Stimulated activated CD4-positive, alpha-beta T cell treated with anti-CD3 and anti-CD28 coated beads, Interleukin-1b, Interleukin-23, amount 100 ng/mL, for 24 hours (primary cell): ENCODE measurements around the gene WBP2.

Source experiments
- DNase-seq, 4 experiments: peaks; one replicate each; pipeline ENCODE4 v3.0.0-alpha.2; 2020; ENCODE audit warnings: low read depth in 4 of 4, low spot score in 1 of 4

Gene WBP2

DNA sequence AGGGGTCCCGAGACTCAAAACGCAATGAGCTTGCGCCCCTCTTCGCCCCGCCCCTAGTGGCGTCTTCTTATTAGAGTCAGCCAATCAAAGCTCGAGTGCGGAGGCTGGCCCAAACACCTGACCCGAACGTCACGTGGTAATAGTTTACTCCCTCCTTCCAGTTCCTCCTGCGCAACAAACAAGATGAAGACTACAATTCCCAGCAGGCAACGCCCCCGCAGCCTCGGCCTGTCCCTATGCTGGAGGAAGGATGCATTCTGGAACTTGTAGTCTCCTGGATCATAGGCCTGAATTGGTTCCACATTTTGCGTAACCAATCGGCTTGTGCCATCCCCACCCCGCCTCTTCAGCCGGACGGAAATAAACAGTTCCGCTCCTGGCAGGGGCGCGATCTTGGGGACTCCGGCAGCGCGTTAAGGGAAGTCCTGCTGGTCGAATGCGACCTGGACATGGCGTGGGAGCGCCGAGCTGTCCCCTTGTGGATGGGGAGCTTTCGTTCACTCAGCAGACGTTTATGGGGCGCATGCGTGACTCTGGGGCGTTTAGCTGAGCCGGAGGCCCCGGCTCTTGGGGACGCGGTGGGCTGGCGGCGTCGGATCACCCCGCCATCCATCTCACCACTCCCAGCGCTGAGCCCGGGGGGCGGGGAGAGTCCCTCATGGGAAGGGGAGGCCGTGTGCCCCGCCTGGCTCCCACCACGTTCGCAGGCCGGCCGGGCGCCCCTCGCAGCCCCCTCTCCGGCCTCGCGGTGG is at the start of gene WBP2:
Gene WBP2, minus strand, starts transcription at position 26 of the 752 bp plus-strand sequence. CDS start 38 bp downstream, outside the sequence.
- DNase-seq = peak; percentile 87 to 98 (median 96)

DNA sequence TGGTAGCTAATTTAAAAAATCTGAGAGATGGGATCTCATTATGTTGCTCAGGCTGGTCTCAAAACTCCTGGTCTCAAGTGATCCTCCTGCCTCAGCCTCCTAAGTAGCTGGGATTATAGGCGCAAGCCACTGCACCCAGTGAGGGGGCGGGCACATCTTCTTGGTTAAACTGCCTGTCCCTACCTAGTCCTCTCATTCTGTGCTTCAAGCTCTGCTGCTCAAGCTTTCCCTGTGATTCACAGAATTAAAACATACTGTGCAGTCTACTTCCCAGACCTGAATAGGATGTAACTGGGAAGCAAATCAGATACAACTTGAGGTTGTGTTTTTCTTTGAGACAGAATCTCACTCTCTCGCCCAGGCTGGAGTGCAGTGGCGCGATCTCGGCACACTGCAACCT is 47.3 kb upstream of the WBP2 start:
- DNase-seq = no peak

DNA sequence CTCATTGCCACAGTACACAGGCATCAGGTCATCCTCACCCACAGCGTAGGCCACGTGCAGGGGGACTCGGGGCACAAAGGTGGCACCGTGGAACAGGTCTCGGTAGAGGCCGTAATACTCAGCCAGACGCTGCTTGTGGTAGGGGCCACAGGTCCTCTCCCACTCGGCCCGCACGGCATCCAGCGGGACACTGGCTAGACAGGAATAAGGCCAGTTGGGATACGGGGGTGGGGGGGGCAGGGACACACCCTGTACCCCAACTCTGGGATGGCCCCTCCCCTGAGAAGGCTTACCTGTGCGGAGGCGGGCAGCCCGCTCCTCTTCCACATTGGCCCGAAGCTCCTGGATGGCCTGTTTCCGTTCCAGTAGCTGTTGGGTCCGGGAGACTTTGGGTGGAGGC is 46.6 kb upstream of the WBP2 start:
- DNase-seq = no peak

DNA sequence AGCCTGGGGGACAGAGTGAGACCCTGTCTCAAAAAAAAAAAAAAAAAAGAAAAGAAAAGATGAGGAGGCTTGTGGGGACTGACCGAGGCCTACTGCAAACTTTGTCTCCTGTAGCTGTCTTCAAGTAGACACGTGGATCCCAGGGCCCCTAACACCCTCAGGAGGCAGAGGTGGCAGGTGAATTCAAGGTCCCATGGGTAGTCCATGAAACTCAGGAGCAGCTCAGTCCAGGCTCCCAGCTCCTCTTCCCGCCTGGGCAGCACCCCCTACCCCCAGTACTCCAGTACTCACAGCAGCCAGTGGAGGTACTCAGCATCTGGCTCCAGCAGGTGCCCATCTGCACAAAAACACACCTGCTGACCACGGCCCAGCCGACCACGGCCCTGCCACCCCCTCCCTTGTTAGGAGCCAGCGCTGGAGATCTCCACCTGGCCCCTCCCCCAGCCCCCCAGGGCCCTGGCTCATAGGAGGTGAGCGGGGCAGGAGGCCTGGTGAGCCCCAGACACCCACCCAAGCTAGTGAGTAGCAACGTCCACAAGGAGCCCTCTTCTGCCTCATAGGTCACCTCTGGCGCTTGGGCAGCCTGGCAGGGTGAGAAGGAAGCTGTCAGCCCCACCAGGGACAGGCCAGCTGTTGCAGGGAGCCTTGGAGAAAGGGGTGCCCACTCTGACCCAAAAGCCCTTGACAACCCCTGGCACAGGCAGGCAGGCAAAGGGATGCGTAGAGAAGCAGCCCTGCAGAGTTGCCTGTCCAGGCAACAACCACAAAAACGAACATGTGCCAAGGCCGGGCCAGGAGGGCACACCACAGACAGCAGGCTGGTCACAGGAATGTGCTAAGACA is 45.8 kb upstream of the WBP2 start:
- DNase-seq = no peak

DNA sequence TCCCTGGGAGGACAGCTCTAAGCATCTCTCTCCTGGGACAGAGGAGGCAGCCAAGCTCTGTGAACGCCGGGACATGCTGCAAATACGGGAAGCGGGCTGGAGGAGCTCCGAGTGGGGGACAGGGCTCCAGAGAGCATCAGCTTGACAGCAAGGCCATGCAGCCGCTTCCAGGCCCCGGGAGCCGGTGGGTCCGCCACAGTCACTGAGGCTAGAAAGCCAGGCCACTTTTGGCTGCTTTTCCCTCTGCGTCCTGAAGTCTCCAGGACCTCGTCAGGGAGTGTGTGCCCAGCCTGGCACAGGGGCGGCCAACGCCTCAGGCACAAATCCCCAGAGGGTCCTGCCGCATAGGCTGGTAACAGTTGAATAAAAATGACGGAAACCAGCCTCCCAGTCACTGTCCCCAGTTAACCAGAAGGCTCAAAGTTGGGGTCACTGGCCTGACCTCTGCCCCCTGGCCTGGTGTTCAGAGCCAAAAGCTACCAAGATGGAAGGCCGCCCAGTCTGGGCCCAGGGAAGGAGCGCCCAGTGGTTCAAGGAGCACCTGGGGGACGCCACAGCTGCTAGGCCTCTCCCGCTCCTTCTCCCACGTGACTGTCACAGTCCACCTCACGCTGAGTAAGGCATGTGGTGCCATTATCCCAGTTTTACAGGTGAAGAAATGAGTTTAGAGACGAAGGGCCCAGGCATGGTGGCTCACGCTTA is 44.8 kb upstream of the WBP2 start:
- no peak for DNase-seq

DNA sequence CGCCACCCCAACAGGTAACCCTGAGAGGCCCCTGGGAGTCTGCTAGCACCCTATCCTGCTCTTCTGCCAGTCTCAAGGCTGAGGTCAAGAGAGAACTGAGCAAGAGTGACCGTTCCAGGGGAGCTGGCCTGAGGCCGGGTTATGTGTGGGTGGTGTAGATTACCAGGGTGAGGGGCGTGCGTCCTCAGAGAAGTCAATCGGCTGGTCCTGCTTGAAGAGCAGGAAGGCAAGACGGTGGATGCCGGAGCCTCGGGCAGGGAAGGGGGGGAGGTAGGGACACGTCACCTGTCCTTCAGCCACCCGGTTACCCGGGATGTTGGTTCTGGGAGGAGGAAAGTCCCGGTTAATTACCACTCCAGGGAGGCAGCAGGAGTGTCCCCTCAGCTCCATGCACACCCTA is 44.2 kb upstream of the WBP2 start:
- no peak for DNase-seq

DNA sequence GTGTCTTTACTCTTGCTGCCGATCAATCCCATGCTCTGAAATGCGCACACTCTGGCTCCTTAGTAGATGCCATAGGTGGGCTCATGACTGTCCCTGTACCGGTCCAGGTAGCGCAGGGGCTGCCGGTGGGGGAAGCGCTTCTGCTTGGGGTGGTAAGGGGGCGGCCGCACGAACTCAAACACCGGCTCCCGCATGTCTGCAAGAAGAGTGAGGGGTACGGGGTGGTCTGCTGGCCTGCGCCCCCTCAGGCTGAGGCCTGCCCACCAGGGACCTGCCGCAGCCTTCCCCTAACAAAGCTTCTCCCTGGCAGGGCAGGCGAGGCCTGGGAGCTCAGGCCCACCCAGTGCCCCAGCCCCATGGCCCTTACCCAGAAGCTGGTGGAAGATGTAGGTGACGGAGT is 43.7 kb upstream of the WBP2 start:
- DNase-seq = no peak

DNA sequence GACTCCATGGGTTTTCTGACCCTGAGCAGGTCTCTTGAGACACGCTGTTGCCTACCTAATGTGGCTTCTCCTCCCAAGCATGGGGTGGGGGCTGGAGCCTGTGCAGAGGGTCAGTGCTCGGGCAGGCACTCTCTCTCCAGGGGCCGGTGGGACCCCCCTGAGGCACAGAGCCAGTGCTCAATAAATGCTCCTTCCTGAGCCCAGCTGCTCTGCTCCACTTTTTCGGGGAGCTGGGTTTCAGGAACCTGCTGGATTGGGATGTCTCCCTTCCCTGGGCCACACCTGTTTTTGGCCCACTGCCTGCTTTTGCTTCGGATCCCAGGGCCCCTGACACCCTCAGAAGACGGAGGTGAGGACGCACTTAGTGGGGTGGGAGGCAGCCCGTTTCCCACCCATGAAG is 42.9 kb upstream of the WBP2 start:
- DNase-seq = no peak

DNA sequence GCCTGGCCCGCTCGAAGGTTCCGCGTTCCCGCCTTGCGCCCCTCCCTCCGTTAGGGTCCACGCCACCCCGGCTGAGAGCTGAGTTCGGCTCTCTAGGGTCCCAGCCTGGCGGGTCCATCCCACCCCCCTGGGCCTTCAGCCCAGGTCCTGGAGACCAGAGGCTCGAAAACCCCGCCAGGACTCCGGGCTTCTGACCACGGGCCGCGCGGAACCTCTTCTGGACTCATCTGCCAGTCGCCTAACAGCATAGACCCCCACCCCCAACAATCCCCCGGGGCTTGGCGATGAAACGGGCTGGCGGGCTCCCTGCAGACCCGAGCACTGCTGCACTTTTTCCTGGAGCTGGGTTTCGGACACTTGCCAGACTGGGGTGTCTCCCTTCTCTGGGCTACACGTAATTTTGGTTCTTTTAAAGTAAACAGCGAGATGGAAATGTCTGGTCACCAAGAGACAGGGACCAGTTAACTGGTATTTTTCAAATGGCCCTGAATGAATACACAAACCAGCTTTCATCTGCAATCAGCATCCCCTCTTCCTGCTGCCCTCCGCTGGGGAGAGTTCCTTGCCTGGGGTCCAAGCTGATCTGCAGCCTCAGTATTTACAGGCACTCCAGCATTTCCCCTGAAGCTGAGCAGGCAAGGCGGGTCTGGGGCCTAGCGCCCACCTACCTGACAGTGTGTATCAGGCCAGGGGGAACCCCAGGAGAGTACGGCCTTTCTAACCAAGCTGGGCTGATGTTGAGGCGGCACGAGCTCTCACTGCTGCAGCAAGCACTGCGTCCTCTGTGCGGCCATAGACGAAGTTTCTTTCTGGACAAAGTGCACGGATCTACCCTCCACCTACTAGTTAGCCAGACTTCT is 42.3 kb upstream of the WBP2 start:
- DNase-seq = no peak

DNA sequence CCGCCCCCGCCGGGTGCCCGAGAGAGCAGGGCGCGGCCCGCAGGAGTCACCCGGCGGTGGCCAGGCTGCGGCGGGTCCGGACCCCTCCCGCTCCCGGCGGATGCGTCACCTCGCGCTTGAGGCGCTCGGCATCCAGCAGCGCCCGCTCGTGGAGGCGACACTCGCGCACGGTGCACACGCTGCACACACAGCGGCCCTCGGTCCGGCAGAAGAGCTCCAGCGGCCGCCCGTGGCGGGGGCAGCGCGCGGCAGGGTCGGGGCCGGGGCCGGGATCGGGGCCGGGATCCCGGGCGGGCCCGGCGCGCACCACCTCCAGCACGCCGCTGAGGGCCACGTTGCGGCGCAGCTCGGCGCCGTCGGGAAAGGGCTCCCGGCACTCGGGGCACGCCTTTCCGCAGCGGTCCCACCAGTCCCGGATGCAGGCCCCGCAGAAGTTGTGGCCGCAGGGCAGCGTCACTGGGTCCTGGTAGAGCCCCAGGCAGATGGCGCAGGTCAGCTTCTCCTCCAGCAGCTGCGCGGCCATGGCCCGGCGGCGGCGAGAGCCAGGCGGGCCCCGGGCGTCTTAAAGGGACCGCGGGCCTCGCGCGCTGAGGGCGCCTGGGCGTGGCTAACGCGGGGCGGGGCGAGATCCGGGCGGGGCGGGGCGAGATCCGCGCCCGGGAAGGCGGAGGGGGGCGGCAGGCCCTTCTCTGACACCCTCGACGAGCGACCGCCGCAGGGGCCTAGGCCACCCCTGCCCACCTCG is 41.5 kb upstream of the WBP2 start, which contains the start of gene TRIM65:
Gene TRIM65, minus strand, starts transcription at position 537 of the 745 bp plus-strand sequence. Its CDS starts 14 bp downstream, at position 523.
- peak in 3 of 4 experiments; percentile 66 to 71 (median 71) for DNase-seq

DNA sequence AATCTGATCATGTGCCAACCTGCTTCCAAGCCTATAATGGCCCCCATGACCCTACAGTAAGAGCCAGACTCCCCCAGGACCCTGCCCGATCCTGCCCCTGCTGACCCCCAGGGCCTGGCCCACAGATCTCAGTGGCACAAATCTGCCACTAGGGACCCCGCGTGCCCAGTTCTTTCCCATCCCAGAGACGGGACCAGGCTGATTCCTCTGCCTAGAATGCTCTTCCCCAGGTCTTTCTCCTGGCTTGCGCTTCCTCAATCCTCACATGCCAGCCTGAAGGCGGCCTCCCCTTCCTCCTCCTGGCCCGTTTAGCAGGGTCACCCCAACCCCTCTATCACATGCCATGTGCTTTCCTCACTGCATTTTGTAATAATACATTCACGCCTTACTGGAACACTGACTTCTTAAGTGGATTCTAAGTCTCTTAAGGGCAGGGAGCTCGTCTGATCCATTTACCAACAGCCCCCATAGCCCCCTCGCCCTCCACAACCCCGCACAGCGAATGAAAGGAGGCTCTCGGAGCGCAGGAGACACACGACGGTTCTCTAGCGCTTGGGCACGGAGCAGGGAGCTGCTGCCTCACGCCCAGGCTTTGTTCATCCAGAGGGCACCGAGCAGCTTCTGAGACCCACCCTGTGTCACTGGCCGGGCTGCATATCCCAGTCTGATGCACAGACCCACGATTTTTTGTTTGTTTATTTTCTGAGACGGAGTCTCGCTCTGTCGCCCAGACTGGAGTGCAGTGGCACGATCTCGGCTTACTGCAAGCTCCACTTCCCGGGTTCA is 40.4 kb upstream of the WBP2 start:
- DNase-seq = no peak

DNA sequence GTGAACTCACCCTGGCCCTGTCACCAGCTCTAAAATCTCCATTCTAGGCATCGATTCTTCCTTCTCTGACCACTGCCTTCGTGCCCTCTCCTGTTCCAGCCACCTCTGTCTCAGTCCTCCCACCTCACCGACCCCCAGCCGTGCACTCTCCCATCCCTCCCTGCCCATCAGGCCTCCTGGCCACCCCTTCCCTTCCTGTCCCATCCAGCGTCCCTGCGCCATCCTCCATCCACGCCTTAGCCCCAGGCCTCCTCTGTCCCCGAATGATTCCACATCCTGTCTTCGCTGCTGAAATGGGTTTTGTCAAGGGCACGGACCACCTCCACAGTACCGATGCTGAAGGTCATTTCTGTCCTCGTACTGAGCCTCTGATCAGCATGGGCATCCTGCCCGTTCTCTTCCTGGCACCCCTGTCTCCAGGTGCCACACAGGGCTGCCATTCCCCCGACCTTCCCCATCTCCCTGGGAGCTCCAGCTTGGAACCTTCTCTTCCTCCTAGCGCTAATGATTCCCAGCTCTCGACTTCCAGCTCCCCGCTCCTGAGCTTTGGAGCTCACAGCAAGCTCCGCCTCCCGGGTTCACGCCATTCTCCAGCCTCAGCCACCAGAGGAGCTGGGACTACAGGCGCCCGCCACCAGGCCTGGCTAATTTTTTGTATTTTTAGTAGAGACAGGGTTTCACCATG is 39.1 kb upstream of the WBP2 start:
- no peak for DNase-seq

DNA sequence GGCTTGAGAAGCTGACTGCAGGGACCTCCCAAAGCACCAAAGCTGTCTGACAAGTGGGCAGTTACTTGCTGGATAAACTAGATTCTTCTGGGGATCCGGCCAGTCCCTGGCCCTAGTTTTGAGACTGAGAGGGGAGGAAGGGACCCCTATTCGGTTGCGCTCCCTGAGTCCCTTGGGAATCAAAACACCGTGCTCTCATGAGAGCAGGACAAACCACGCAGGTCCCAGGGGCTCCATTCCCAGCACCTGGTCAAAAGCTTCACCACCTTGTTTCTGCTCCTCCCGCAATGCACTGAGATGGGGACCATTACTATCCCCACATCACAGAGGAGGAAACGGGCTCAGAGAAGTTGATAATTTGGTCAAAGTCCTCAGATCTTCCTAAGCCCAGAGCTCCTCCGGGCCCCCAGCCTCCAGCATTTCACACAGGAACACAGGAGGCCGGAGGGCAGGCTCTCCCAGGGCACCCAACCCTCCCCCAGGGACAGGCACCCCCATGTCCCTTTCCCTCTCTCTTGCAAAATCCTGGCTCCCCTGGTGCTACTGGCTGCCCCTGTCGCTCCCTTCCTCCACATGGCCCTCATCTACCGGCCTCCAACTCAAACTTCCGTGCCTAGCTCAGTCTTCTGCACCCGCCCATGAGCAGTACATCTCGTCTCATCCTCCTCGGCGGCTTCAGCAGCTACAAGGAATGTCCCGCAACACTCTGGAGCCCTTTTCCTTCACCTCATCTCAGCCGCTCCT is 38.3 kb upstream of the WBP2 start:
- no peak for DNase-seq

DNA sequence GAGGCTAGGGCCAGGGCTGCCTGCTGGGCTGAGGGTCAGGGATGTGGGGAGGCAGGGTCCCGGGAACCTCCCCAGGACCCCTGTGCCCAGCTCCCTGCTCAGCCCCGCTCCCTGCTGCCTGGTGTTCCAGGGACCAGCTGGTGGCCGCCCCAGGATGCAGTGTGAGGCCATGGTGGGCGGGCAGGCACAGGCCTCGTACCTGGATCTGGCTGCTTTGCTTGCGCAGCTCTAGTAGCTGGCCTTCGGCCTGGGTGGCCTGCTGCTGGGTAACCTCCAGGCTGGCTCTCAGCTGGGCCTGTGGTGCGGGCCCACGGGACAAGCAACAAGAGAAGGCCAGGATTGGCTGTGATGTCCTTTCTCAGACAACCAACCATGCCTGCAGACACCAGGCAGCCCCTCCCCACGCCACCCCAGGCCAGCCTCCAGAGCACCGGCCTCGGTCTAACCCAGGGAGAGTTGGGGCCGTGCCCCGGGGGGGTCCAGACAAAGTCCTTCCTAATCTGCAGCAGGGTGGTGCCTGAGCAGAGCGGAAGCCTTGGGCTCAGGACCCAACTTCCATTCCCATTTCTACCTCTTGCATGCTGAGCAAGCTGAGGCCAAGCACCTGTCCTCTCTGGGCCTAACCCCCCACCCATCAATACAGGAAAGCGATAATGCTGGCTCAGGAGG is 37.6 kb upstream of the WBP2 start:
- DNase-seq = no peak

DNA sequence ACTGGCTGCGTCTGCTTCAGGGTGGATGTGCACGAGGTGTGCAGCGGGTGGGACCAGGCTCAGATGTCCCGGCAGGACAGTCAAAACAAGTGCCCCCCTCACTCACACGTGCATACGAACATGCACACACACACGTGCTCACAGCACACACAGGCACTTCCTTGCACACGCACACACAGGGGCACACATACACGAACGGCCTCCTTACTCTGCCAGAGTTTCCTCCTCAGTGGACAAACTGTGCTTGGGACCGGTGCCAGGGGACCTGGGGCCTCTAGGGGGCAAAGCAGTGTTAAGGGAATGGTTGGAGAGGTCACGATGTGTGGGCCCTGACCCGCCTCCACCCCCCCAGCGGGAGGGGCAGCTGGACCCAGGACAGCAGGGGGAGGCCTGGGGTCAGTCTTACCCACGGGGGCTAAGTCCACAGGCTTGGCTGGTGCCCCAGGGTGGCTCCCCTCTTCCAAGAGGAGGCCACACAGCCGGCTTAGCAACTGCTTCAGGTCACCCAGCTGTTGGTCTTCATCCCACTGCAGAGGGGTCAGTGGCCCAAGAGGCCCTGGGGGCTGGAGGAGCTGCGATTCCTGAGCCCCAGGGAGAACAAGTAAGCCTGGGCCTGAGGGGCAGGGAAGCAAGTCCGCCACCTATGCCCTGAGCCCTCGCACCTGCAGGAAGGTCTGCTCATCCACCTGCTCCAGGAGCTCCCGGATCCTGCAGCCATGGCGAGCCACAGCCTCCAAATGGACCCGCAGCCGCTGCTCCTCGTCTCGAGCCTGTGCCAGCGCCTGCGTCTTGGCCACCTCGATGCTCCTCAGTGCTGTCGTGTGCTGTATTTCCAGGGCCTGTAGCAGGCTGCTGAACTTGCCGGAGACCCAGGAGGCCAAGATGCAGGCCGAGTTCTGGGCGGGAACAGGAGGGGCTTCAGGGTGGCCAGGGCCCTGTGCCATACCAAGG is 36.7 kb upstream of the WBP2 start:
- DNase-seq = no peak

DNA sequence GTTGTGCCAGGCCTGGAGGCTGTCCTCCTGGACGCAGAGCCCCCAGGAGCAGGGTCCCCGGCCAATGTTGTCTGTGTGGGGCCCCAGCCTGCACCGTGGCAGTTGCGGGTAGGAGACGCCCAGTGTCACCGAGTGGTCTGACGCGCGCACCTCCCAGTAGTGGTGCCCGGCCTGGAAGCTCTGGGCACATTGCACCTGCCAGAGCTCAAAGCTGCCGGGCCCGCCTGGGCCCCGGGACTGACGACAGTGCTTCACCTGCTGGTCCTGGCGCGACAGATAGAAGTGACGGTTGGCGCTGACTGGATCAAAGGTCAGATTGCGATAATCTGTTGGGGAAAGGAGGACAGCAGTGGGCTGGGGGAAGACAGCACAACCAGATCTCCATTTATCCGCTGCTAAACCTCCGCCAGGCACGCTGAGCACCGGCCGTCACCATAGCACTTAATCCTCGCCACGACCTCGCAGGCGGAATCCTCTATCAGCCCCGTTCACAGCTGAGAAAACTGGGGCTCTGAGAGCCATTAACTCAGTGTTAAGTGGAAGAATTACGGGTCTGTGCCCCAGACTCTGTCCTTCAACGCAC is 36.0 kb upstream of the WBP2 start:
- DNase-seq = no peak
